ENCODE data around the gene PCTP. TPM values are rescaled to one million over a fixed set of nuclear protein-coding genes. Genes with fewer than 3 reads are reported as not detected.

Gene PCTP
- total and polyA plus RNA-seq, 2 experiments from 2014 or later, result 23.4 to 28.5 TPM

GRCh38 chr17:55747209-55747608 is 3.6 kb upstream of the PCTP start:
- Histone ChIP-seq H3K27ac (no peak overlapping the region), H3K36me3 (no peaks in the 10 kb centered on the region), H3K4me1 (ENCODE audit: low read depth) (peaks cover 6% of the 10 kb centered on the region), H3K27me3 (no peaks in the 10 kb centered on the region), H3K9me3 (ENCODE audit: low read depth) (no peaks in the 10 kb centered on the region), H3K4me3 (no peak overlapping the region)
- no peak for TF ChIP-seq CTCF (IDR thresholded peaks at IDR 0.05; ENCODE audit: low read depth, low read length)
- no peak for DNase-seq (ENCODE audit: low read depth in 1 of 2, low spot score in 1 of 2)

GRCh38 chr17:55748841-55749240 is 2.0 kb upstream of the PCTP start:
- no peaks in the 10 kb centered on the region for H3K27me3 ChIP-seq
- H3K9me3 ChIP-seq (ENCODE audit: low read depth), result no peaks in the 10 kb centered on the region
- peaks cover 6% of the 10 kb centered on the region for H3K4me1 ChIP-seq (ENCODE audit: low read depth)
- H3K36me3 ChIP-seq, result no peaks in the 10 kb centered on the region
- DNase-seq (ENCODE audit: low read depth in 1 of 2, low spot score in 1 of 2), result no peak
- no peak overlapping the region for H3K27ac ChIP-seq
- H3K4me3 ChIP-seq, result no peak overlapping the region
- TF ChIP-seq CTCF (IDR thresholded peaks at IDR 0.05; ENCODE audit: low read depth, low read length), result no peak

GRCh38 chr17:55749985-55750384 is 866 bp upstream of the PCTP start:
- no peak for DNase-seq (ENCODE audit: low read depth in 1 of 2, low spot score in 1 of 2)
- Histone ChIP-seq H3K9me3 (ENCODE audit: low read depth) (no peaks in the 10 kb centered on the region), H3K36me3 (no peaks in the 10 kb centered on the region), H3K4me1 (ENCODE audit: low read depth) (peaks cover 6% of the 10 kb centered on the region), H3K27ac (no peak overlapping the region), H3K4me3 (no peak overlapping the region), H3K27me3 (no peaks in the 10 kb centered on the region)
- no peak for TF ChIP-seq CTCF (IDR thresholded peaks at IDR 0.05; ENCODE audit: low read depth, low read length)

GRCh38 chr17:55751720-55752250 is 934 bp downstream of the PCTP start:
- H3K9me3 ChIP-seq (ENCODE audit: low read depth), result no peaks in the 10 kb centered on the region
- TF ChIP-seq CTCF (IDR thresholded peaks at IDR 0.05; ENCODE audit: low read depth, low read length), result no peak
- peak overlapping the region; percentile 67 for H3K4me3 ChIP-seq
- no peak for DNase-seq (ENCODE audit: low read depth in 1 of 2, low spot score in 1 of 2)
- H3K4me1 ChIP-seq (ENCODE audit: low read depth), result peaks cover 6% of the 10 kb centered on the region
- no peaks in the 10 kb centered on the region for H3K36me3 ChIP-seq
- H3K27ac ChIP-seq, result peak overlapping the region; percentile 80
- no peaks in the 10 kb centered on the region for H3K27me3 ChIP-seq

- Histone ChIP-seq H3K4me3 (no peak overlapping the region), H3K9me3 (ENCODE audit: low read depth) (no peaks in the 10 kb centered on the region), H3K36me3 (no peaks in the 10 kb centered on the region), H3K27ac (no peak overlapping the region), H3K27me3 (no peaks in the 10 kb centered on the region), H3K4me1 (ENCODE audit: low read depth) (peaks cover 4% of the 10 kb centered on the region)
- DNase-seq (ENCODE audit: low read depth in 1 of 2, low spot score in 1 of 2), result no peak
- no peak for TF ChIP-seq CTCF (IDR thresholded peaks at IDR 0.05; ENCODE audit: low read depth, low read length)
Measured at GRCh38 chr17:55756689-55757088, 5.8 kb downstream of the PCTP start.

GRCh38 chr17:55757659-55758058 is 6.8 kb downstream of the PCTP start:
- H3K4me1 ChIP-seq (ENCODE audit: low read depth), result no peaks in the 10 kb centered on the region
- no peaks in the 10 kb centered on the region for H3K9me3 ChIP-seq (ENCODE audit: low read depth)
- no peak overlapping the region for H3K27ac ChIP-seq
- TF ChIP-seq CTCF (IDR thresholded peaks at IDR 0.05; ENCODE audit: low read depth, low read length), result no peak
- H3K27me3 ChIP-seq, result no peaks in the 10 kb centered on the region
- DNase-seq (ENCODE audit: low read depth in 1 of 2, low spot score in 1 of 2), result no peak
- no peak overlapping the region for H3K4me3 ChIP-seq
- no peaks in the 10 kb centered on the region for H3K36me3 ChIP-seq
